Measurements from ENCODE around the gene TMEM184A.
A peak's percentile ranks its signal among the peaks of the same experiment; 100 is the strongest.
"Not testable (repeated sequence)": the region's sequence is repeated elsewhere in the genome, so short reads cannot be mapped to it uniquely, and the experiment has no call there.

Gene TMEM184A

GRCh38 chr7:1523208-1523607, 32.8 kb downstream of the TMEM184A start:
- DNase-seq (ENCODE audit: low read depth in 2 of 2): no peak

GRCh38 chr7:1521456-1521855, 34.5 kb downstream of the TMEM184A start:
- no peak for DNase-seq (ENCODE audit: low read depth in 2 of 2)

- DNase-seq (ENCODE audit: low read depth in 2 of 2): no peak
These were observed 35.3 kb downstream of the TMEM184A start for GRCh38 chr7:1520539-1521234.

GRCh38 chr7:1519322-1519922, 36.6 kb downstream of the TMEM184A start:
- DNase-seq (ENCODE audit: low read depth in 2 of 2): not testable (repeated sequence)

- no peak for DNase-seq (ENCODE audit: low read depth in 2 of 2)
These were observed 39.3 kb downstream of the TMEM184A start for GRCh38 chr7:1516586-1517251.

GRCh38 chr7:1515509-1515967, 40.5 kb downstream of the TMEM184A start:
- not testable (repeated sequence) for DNase-seq (ENCODE audit: low read depth in 2 of 2)

GRCh38 chr7:1514995-1515401, 41.0 kb downstream of the TMEM184A start:
- DNase-seq (ENCODE audit: low read depth in 2 of 2): no peak

- no peak for DNase-seq (ENCODE audit: low read depth in 2 of 2)
These were observed 41.6 kb downstream of the TMEM184A start for GRCh38 chr7:1514407-1514806.

GRCh38 chr7:1513657-1514095, 42.3 kb downstream of the TMEM184A start:
- no peak for DNase-seq (ENCODE audit: low read depth in 2 of 2)

- no peak for DNase-seq (ENCODE audit: low read depth in 2 of 2)
These were observed 43.0 kb downstream of the TMEM184A start for GRCh38 chr7:1512781-1513656.

GRCh38 chr7:1511444-1512422, 44.3 kb downstream of the TMEM184A start:
- no peak for DNase-seq (ENCODE audit: low read depth in 2 of 2)

GRCh38 chr7:1510780-1511154, 45.2 kb downstream of the TMEM184A start:
- DNase-seq (ENCODE audit: low read depth in 2 of 2): no peak

- DNase-seq (ENCODE audit: low read depth in 2 of 2): no peak
These were observed 46.8 kb downstream of the TMEM184A start for GRCh38 chr7:1509226-1509625.

GRCh38 chr7:1508277-1508758, 47.7 kb downstream of the TMEM184A start:
- DNase-seq (ENCODE audit: low read depth in 2 of 2): no peak

GRCh38 chr7:1505731-1506550, 50.1 kb downstream of the TMEM184A start:
- DNase-seq (ENCODE audit: low read depth in 2 of 2): no peak

- DNase-seq (ENCODE audit: low read depth in 2 of 2): peak; percentile 77 to 78
These were observed 51.9 kb downstream of the TMEM184A start, which contains the start of gene INTS1 for GRCh38 chr7:1503816-1504775. TSS of gene INTS1 (minus strand) at chr7:1504389. CDS start at chr7:1503960, 429 bp downstream.

GRCh38 chr7:1503390-1503789, 52.6 kb downstream of the TMEM184A start:
- no peak for DNase-seq (ENCODE audit: low read depth in 2 of 2)

GRCh38 chr7:1502845-1503244, 53.2 kb downstream of the TMEM184A start:
- no peak for DNase-seq (ENCODE audit: low read depth in 2 of 2)
